HepG2 (cell line): ENCODE measurements around the gene NUTF2. TPM values are rescaled to one million over a fixed set of nuclear protein-coding genes. Genes with fewer than 3 reads are reported as not detected.

Experiments used
- ATAC-seq: fragments of 200-7000 bp; cut with Tn5 transposase; 3 replicates; pipeline ENCODE4 v1.9.1; 2020; ENCODE audit warnings: mild to moderate bottlenecking, moderate library complexity
- BruUV-seq: library from RNA; stranded (reverse); fragments of 400-500 nt; replicated peaks from 2 replicates; lab custom pipeline; 2021; lab: Mats Ljungman, UMichigan
- CTCF ChIA-PET: fragments of 300-600 bp; formaldehyde crosslinking; extraction: SDS; loops from one replicate; lab custom pipeline; 2021; ENCODE audit warnings: low total read pairs, inconsistent platforms, low intra/inter-chr PET ratio; lab: Yijun Ruan, JAX
- POLR2A ChIA-PET: fragments of 350-600 bp; sonication (Branson Sonifier 250); formaldehyde crosslinking; loops from one replicate; lab custom pipeline; 2020; ENCODE audit warnings: antibody characterized with exemption, inconsistent platforms; lab: Yijun Ruan, JAX
- DNase-seq: peaks from one replicate; pipeline ENCODE4 v3.0.0-alpha.2; 2015; ENCODE audit warnings: low spot score
- FAIRE-seq: peaks from 3 replicates; lab custom pipeline; 2011; peaks lifted over from hg19 to GRCh38; lab: Jason Lieb, UNC
- H2AFZ ChIP-seq: one replicate; pipeline ENCODE4 v1.6.1; 2011; ENCODE audit warnings: low read length, inconsistent platforms
- H3K27ac ChIP-seq: fragments of 300-600 bp; 3 replicates; pipeline ENCODE4 v1.8.0; 2011; ENCODE audit warnings: mixed run types, mild to moderate bottlenecking, mixed read lengths, low read length, inconsistent platforms; ENCODE audit not compliant: insufficient read depth; ENCODE audit errors: extremely low read length
- H3K27me3 ChIP-seq, 2 experiments: fragments of 200-600 bp in 1 of 2; 2 replicates in 1 of 2; 3 replicates in 1 of 2; pipeline versions ENCODE4 v1.6.0 to v1.8.0; 2011; ENCODE audit warnings: low read length in 2 of 2, mild to moderate bottlenecking in 2 of 2, moderate library complexity in 2 of 2, inconsistent platforms in 1 of 2; ENCODE audit not compliant: insufficient read depth in 2 of 2, control insufficient read depth in 1 of 2
- H3K36me3 ChIP-seq, 2 experiments: fragments of 200-600 bp in 1 of 2; replicated peaks in 1 of 2; 2 replicates in 1 of 2; 3 replicates in 1 of 2; pipeline versions ENCODE4 v1.5.1 to v1.8.0; 2011; ENCODE audit warnings: low read length in 2 of 2, inconsistent platforms in 1 of 2; ENCODE audit not compliant: insufficient read depth in 2 of 2, control insufficient read depth in 1 of 2
- H3K4me1 ChIP-seq: 2 replicates; pipeline ENCODE4 v1.5.1; 2012; ENCODE audit warnings: low read length, inconsistent platforms; ENCODE audit not compliant: insufficient read depth
- H3K4me2 ChIP-seq: 2 replicates; pipeline ENCODE4 v1.6.0; 2011; ENCODE audit warnings: low read depth, low read length, inconsistent platforms
- H3K4me3 ChIP-seq, 3 experiments: fragments of 200-600 bp in 1 of 3; sonication (generic), shearing (Covaris generic) in 1 of 3; replicated peaks in 1 of 3; 2 replicates each; pipeline ENCODE4 v1.5.1; 2011 to 2016; ENCODE audit warnings: low read length in 3 of 3, inconsistent platforms in 2 of 3, low read depth in 2 of 3, mild to moderate bottlenecking in 2 of 3, control low read depth in 1 of 3, mixed read lengths in 1 of 3; ENCODE audit not compliant: insufficient read depth in 1 of 3
- H3K79me2 ChIP-seq: one replicate; pipeline ENCODE4 v1.6.1; 2011; ENCODE audit warnings: low read length, inconsistent platforms; ENCODE audit not compliant: insufficient read depth
- H3K9ac ChIP-seq: 2 replicates; pipeline ENCODE4 v1.6.0; 2011; ENCODE audit warnings: mild to moderate bottlenecking, low read depth, low read length, inconsistent platforms; ENCODE audit not compliant: insufficient read depth
- H3K9me3 ChIP-seq: 2 replicates; pipeline ENCODE4 v1.5.1; 2012; ENCODE audit warnings: mild to moderate bottlenecking, low read length
- H4K20me1 ChIP-seq: 2 replicates; pipeline ENCODE4 v1.6.0; 2011; ENCODE audit warnings: inconsistent platforms, mild to moderate bottlenecking, low read length, moderate library complexity; ENCODE audit not compliant: insufficient read depth
- ATF1 ChIP-seq: IDR thresholded peaks from 2 replicates; pipeline ENCODE4 v1.6.1; 2016; ENCODE audit warnings: mild to moderate bottlenecking, control low read depth
- CCDC6 ChIP-seq: sonication (generic); formaldehyde crosslinking; IDR thresholded peaks from 2 replicates; pipeline ENCODE4 v1.8.1; 2022; ENCODE audit warnings: mild to moderate bottlenecking, missing genetic modification reagents, moderate library complexity
- CEBPG ChIP-seq: IDR thresholded peaks from 2 replicates; pipeline ENCODE4 v1.6.1; 2016
- DNMT3B ChIP-seq: conservative IDR thresholded peaks from 2 replicates; pipeline ENCODE4 v1.6.1; 2016; ENCODE audit warnings: missing biosample characterization, control low read depth
- E2F1 ChIP-seq: sonication (generic); formaldehyde crosslinking; IDR thresholded peaks from 2 replicates; pipeline ENCODE4 v1.5.0; 2020; ENCODE audit warnings: missing genetic modification reagents
- HMGXB4 ChIP-seq, 2 experiments: sonication (generic) in 1 of 2; formaldehyde crosslinking in 1 of 2; IDR thresholded peaks; 2 replicates each; pipeline versions ENCODE4 v1.4.0 to v1.6.1; 2018 to 2020; ENCODE audit warnings: missing genetic modification reagents in 2 of 2, borderline replicate concordance in 1 of 2, low read depth in 1 of 2, mild to moderate bottlenecking in 1 of 2, missing biosample characterization in 1 of 2
- HNF1B ChIP-seq: sonication (generic); formaldehyde crosslinking; IDR thresholded peaks from 2 replicates; pipeline ENCODE4 v1.5.1; 2020; ENCODE audit warnings: mild to moderate bottlenecking, moderate library complexity, missing genetic modification reagents
- KLF16 ChIP-seq, 2 experiments: sonication (generic) in 1 of 2; formaldehyde crosslinking in 1 of 2; IDR thresholded peaks; 2 replicates each; pipeline versions ENCODE4 v1.6.1 to v1.8.0; 2016 to 2023; ENCODE audit warnings: missing genetic modification reagents in 2 of 2, missing compliant biosample characterization in 1 of 2
- RBM39 ChIP-seq: fragments of 200-400 bp; formaldehyde crosslinking; IDR thresholded peaks from one replicate; pipeline ENCODE4 v1.6.1; 2018; ENCODE audit warnings: antibody characterized with exemption, mild to moderate bottlenecking, low read depth, low read length; ENCODE audit not compliant: poor library complexity, severe bottlenecking
- SIN3B ChIP-seq: fragments of 150-350 bp; IDR thresholded peaks from 2 replicates; pipeline ENCODE4 v1.6.1; 2014; ENCODE audit warnings: low read length
- TOPORS ChIP-seq: sonication (generic); formaldehyde crosslinking; IDR thresholded peaks from 2 replicates; pipeline ENCODE4 v1.8.0; 2023; ENCODE audit warnings: mild to moderate bottlenecking, missing genetic modification reagents
- ZNF205 ChIP-seq: IDR thresholded peaks from 2 replicates; pipeline ENCODE4 v1.6.1; 2018; ENCODE audit warnings: missing biosample characterization, missing genetic modification reagents
- ZNF225 ChIP-seq: sonication (generic); formaldehyde crosslinking; IDR thresholded peaks from 2 replicates; pipeline ENCODE4 v1.4.0; 2020; ENCODE audit warnings: mild to moderate bottlenecking, missing genetic modification reagents
- ZNF232 ChIP-seq: sonication (generic); formaldehyde crosslinking; IDR thresholded peaks from 2 replicates; pipeline ENCODE4 v1.4.0; 2020; ENCODE audit warnings: missing genetic modification reagents, borderline replicate concordance
- ZNF282 ChIP-seq: fragments of 450-650 bp; IDR thresholded peaks from 2 replicates; pipeline ENCODE4 v1.6.1; 2018; ENCODE audit not compliant: partially characterized antibody
- ZNF572 ChIP-seq: sonication (generic); formaldehyde crosslinking; IDR thresholded peaks from 2 replicates; pipeline ENCODE4 v1.5.1; 2020; ENCODE audit warnings: mild to moderate bottlenecking, missing genetic modification reagents
- ZNF605 ChIP-seq: sonication (generic); formaldehyde crosslinking; IDR thresholded peaks from 2 replicates; pipeline ENCODE4 v1.8.0; 2022; ENCODE audit warnings: mild to moderate bottlenecking, missing genetic modification reagents
- ZNF644 ChIP-seq: IDR thresholded peaks from 2 replicates; pipeline ENCODE4 v1.6.1; 2016; ENCODE audit warnings: low read depth
- ZNF704 ChIP-seq: sonication (generic); formaldehyde crosslinking; IDR thresholded peaks from 2 replicates; pipeline ENCODE4 v1.8.1; 2023; ENCODE audit warnings: mild to moderate bottlenecking, inconsistent platforms, moderate library complexity, missing genetic modification reagents, borderline replicate concordance
- WGBS: methylation state at CpG from one replicate; pipeline ENCODE4 v1.1.6; 2017; ENCODE audit warnings: low lambda C conversion rate; 5-methylcytosine and 5-hydroxymethylcytosine counted together
- in situ Hi-C: cut with HindIII; loops from 2 replicates; pipeline ENCODE4 v1.10.0; 2017; ENCODE audit warnings: low pct_unique_long_range_greater_than_20kb; ENCODE audit not compliant: extremely low pct_ligation_motif_present
- intact Hi-C: fragments of 100-400 bp; cut with micrococcal nuclease; formaldehyde crosslinking; loops from one replicate; pipeline ENCODE4 v1.10.0; 2022; ENCODE audit not compliant: unreplicated experiment
- polyA plus RNA-seq, 8 experiments: library from polyadenylated mRNA; depleted of rRNA in 3 of 8; stranded (reverse) in 7 of 8; unstranded in 1 of 8; fragments of >200 nt; fragmentation: Illumina TruSeq in 4 of 8; extraction: Trizol in 4 of 8; gene quantifications; 2 replicates each; pipeline versions ENCODE4 v1.2.1 to v1.2.3, GENCODE V29; 2011 to 2016; ENCODE audit warnings: low read depth in 4 of 8, missing spikeins in 1 of 8, mixed read lengths in 1 of 8; ENCODE audit not compliant: insufficient read depth in 1 of 8
- total RNA-seq, 5 experiments: library from RNA; depleted of rRNA; stranded (reverse); fragments of >200 nt; fragmentation: Illumina TruSeq; extraction: Trizol; gene quantifications; 2 replicates each; pipeline ENCODE4 v1.2.3, GENCODE V29; 2016; ENCODE audit warnings: low read depth in 1 of 5

Gene NUTF2
- total and polyA plus RNA-seq, 2 of the 13 experiments (the other 11 are each of a cell fraction or from before 2014, with no cell fraction given), result 168 to 214 TPM

- peak; percentile 1 for TF ChIP-seq RBM39
- TF ChIP-seq HMGXB4 (CRISPR knock-in tag; IDR thresholded peaks at IDR 0.05; ENCODE audit: borderline replicate concordance in 1 of 2, low read depth in 1 of 2), result peak in 1 of 2 experiments; percentile 34; a peak in 1 of 4 replicates
- 0 out of 2 replicates have a peak, but pooled peaks have one; percentile 23 for TF ChIP-seq ZNF232
- no peak for TF ChIP-seq E2F1 (CRISPR knock-in tag)
- peak; percentile 72; the same call in 1 of the 2 replicates for TF ChIP-seq ZNF605 (CRISPR knock-in tag)
- no peak for TF ChIP-seq SIN3B
- TF ChIP-seq ZNF572, result peak; percentile 44; the same call in 1 of the 2 replicates
These were observed 39.5 kb upstream of the NUTF2 start (continued) for GRCh38 chr16:67807148-67807682.

GRCh38 chr16:67811899-67812298 is 34.8 kb upstream of the NUTF2 start:
- ChIA-PET POLR2A (interaction anchor here (0.6 kb wide), 1 partner anchor 53 kb away, joined by 3 read pairs; no protein-coding TSS in a partner anchor), CTCF (interaction anchor here (1.7 kb wide), 1 partner anchor 139 kb away, joined by 3 read pairs; no protein-coding TSS in a partner anchor)
- Histone ChIP-seq H4K20me1 (no peaks in the 10 kb centered on the region), H3K4me2 (no peak overlapping the region), H3K27me3 (no peaks in the 10 kb centered on the region), H3K36me3 (no peaks in the 10 kb centered on the region), H3K27ac (no peak overlapping the region), H3K9ac (no peak overlapping the region), H3K4me3 (no peak overlapping the region), H3K79me2 (no peaks in the 10 kb centered on the region), H2AFZ (no peak overlapping the region), H3K9me3 (no peaks in the 10 kb centered on the region), H3K4me1 (peaks cover 13% of the 10 kb centered on the region)
- no peak for DNase-seq
- no peak for FAIRE-seq
- no TSS peak for BruUV-seq
- in situ Hi-C loops (loop anchor here (10.0 kb wide), 1 partner anchor 233 kb away; no protein-coding TSS in a partner anchor), intact Hi-C loops (loop anchor here (10.0 kb wide), 1 partner anchor 253 kb away; no protein-coding TSS in a partner anchor)
- ATAC-seq, result no peak
- WGBS, result 92% methylated on average over 1 of the region's 1 CpG
- no peak for TF ChIP-seq ZNF225 (CRISPR knock-in tag)
- no peak for TF ChIP-seq DNMT3B (CRISPR knock-in tag)
- TF ChIP-seq ZNF644 (CRISPR knock-in tag), result no peak
- no peak for TF ChIP-seq TOPORS
- no peak for TF ChIP-seq ZNF282
- no peak for TF ChIP-seq ZNF205 (CRISPR knock-in tag)
- TF ChIP-seq ZNF704, result no peak
- TF ChIP-seq ATF1, result no peak
- no peak for TF ChIP-seq KLF16 (CRISPR knock-in tag; IDR thresholded peaks at IDR 0.05)
- no peak for TF ChIP-seq HNF1B (CRISPR knock-in tag)
- TF ChIP-seq CCDC6 (CRISPR knock-in tag), result no peak
- TF ChIP-seq CEBPG, result no peak
